H9 (cell line): Measurements from ENCODE around the gene PXDC1. TPM values are rescaled to one million over a fixed set of nuclear protein-coding genes. Genes with fewer than 3 reads are reported as not detected.

Experiments used
- DNase-seq: peaks from one replicate; pipeline ENCODE4 v3.0.0-alpha.2; 2017
- H2AFZ ChIP-seq: one replicate; pipeline ENCODE4 v1.6.1; 2013; ENCODE audit warnings: mild to moderate bottlenecking, low read length, control low read depth, moderate library complexity
- H2AK5ac ChIP-seq: 2 replicates; pipeline ENCODE4 v1.6.1; 2013; ENCODE audit warnings: low read length, control low read depth, mixed read lengths; ENCODE audit not compliant: insufficient read length
- H2BK120ac ChIP-seq: one replicate; pipeline ENCODE4 v1.6.1; 2013; ENCODE audit warnings: low read depth, mild to moderate bottlenecking, low read length, control low read depth, inconsistent platforms; ENCODE audit not compliant: poor library complexity, severe bottlenecking
- H2BK12ac ChIP-seq: 2 replicates; pipeline ENCODE4 v1.6.1; 2013; ENCODE audit warnings: low read length, control low read depth, mixed read lengths, low read depth; ENCODE audit not compliant: insufficient read length
- H2BK15ac ChIP-seq: 2 replicates; pipeline ENCODE4 v1.6.1; 2013; ENCODE audit warnings: low read depth, low read length, control low read depth
- H2BK20ac ChIP-seq: one replicate; pipeline ENCODE4 v1.6.1; 2013; ENCODE audit warnings: low read depth, mild to moderate bottlenecking, low read length, control low read depth, inconsistent platforms; ENCODE audit not compliant: poor library complexity, severe bottlenecking
- H2BK5ac ChIP-seq: 2 replicates; pipeline ENCODE4 v1.6.1; 2013; ENCODE audit warnings: low read length, control low read depth, mixed read lengths; ENCODE audit not compliant: insufficient read length
- H3K14ac ChIP-seq: 2 replicates; pipeline ENCODE4 v1.6.1; 2013; ENCODE audit warnings: low read length, control low read depth; ENCODE audit not compliant: insufficient read depth
- H3K18ac ChIP-seq: 2 replicates; pipeline ENCODE4 v1.6.1; 2013; ENCODE audit warnings: low read depth, mild to moderate bottlenecking, mixed read lengths, low read length, control low read depth; ENCODE audit not compliant: insufficient read length
- H3K23ac ChIP-seq: 2 replicates; pipeline ENCODE4 v1.6.1; 2013; ENCODE audit warnings: low read length, control low read depth, mixed read lengths, low read depth; ENCODE audit not compliant: insufficient read length
- H3K23me2 ChIP-seq: 2 replicates; pipeline ENCODE4 v1.6.1; 2013; ENCODE audit warnings: low read depth, mild to moderate bottlenecking, mixed read lengths, low read length, control low read depth; ENCODE audit not compliant: insufficient read length, poor library complexity, severe bottlenecking
- H3K27ac ChIP-seq: 2 replicates; pipeline ENCODE4 v1.5.1; 2013; ENCODE audit warnings: low read length, control low read depth, mixed read lengths, low read depth; ENCODE audit not compliant: insufficient read length
- H3K27me3 ChIP-seq: 2 replicates; pipeline ENCODE4 v1.6.1; 2013; ENCODE audit warnings: low read length, control low read depth, inconsistent platforms; ENCODE audit not compliant: insufficient read depth
- H3K4ac ChIP-seq: 2 replicates; pipeline ENCODE4 v1.6.1; 2013; ENCODE audit warnings: low read depth, mild to moderate bottlenecking, control low read depth, inconsistent platforms, low read length, moderate library complexity
- H3K4me1 ChIP-seq: 2 replicates; pipeline ENCODE4 v1.6.1; 2013; ENCODE audit warnings: low read length, control low read depth, inconsistent platforms; ENCODE audit not compliant: insufficient read depth
- H3K4me2 ChIP-seq: 2 replicates; pipeline ENCODE4 v1.6.1; 2013; ENCODE audit warnings: low read length, control low read depth, mixed read lengths; ENCODE audit not compliant: insufficient read length, insufficient read depth
- H3K56ac ChIP-seq: 2 replicates; pipeline ENCODE4 v1.6.1; 2013; ENCODE audit warnings: low read depth, mild to moderate bottlenecking, mixed read lengths, low read length, control low read depth; ENCODE audit not compliant: insufficient read length
- H3K79me1 ChIP-seq: 2 replicates; pipeline ENCODE4 v1.6.1; 2013; ENCODE audit warnings: low read depth, mild to moderate bottlenecking, moderate library complexity, low read length, control low read depth, inconsistent platforms; ENCODE audit not compliant: insufficient read depth, poor library complexity, severe bottlenecking
- H3K79me2 ChIP-seq: 2 replicates; pipeline ENCODE4 v1.6.1; 2013; ENCODE audit warnings: low read length, control low read depth, inconsistent platforms; ENCODE audit not compliant: insufficient read depth
- H3K9ac ChIP-seq: 2 replicates; pipeline ENCODE4 v1.6.1; 2013; ENCODE audit warnings: low read length, control low read depth, mixed read lengths; ENCODE audit not compliant: insufficient read length; ENCODE audit errors: extremely low read depth
- H3K9me3 ChIP-seq: one replicate; pipeline ENCODE4 v1.6.1; 2013; ENCODE audit warnings: low read depth, low read length, inconsistent platforms; ENCODE audit not compliant: control insufficient read depth
- H3T11ph ChIP-seq: one replicate; pipeline ENCODE4 v1.6.1; 2013; ENCODE audit warnings: mild to moderate bottlenecking, low read length, control low read depth, inconsistent platforms
- H4K20me1 ChIP-seq: one replicate; pipeline ENCODE4 v1.6.1; 2013; ENCODE audit not compliant: control insufficient read depth, insufficient read length, insufficient read depth
- H4K5ac ChIP-seq: 2 replicates; pipeline ENCODE4 v1.6.1; 2013; ENCODE audit warnings: low read depth, mild to moderate bottlenecking, mixed read lengths, low read length, control low read depth; ENCODE audit not compliant: insufficient read length
- H4K8ac ChIP-seq: replicated peaks from 2 replicates; pipeline ENCODE4 v1.6.1; 2013; ENCODE audit warnings: low read length, control low read depth, mixed read lengths, low read depth; ENCODE audit not compliant: insufficient read length
- H4K91ac ChIP-seq: 2 replicates; pipeline ENCODE4 v1.6.1; 2013; ENCODE audit warnings: low read depth, mild to moderate bottlenecking, moderate library complexity, mixed read lengths, low read length, control low read depth; ENCODE audit not compliant: insufficient read length
- H3K27ac Mint-ChIP-seq, 3 experiments: 2 replicates in 2 of 3; 3 replicates in 1 of 3; pipeline ENCODE4 v1.8.0; 2020 to 2021; ENCODE audit warnings: mixed read lengths in 3 of 3, mild to moderate bottlenecking in 1 of 3, moderate library complexity in 1 of 3
- H3K27me3 Mint-ChIP-seq: 2 replicates; pipeline ENCODE4 v1.8.0; 2021; ENCODE audit warnings: low read depth, mild to moderate bottlenecking, moderate library complexity, mixed read lengths
- H3K36me3 Mint-ChIP-seq, 3 experiments: 2 replicates in 2 of 3; 3 replicates in 1 of 3; pipeline ENCODE4 v1.8.0; 2020 to 2021; ENCODE audit warnings: low read depth in 3 of 3, mixed read lengths in 3 of 3; ENCODE audit not compliant: insufficient read depth in 1 of 3
- H3K4me1 Mint-ChIP-seq, 2 experiments: 2 replicates each; pipeline ENCODE4 v1.8.0; 2020; ENCODE audit warnings: mixed read lengths in 2 of 2
- H3K4me3 Mint-ChIP-seq, 2 experiments: 2 replicates in 1 of 2; 3 replicates in 1 of 2; pipeline ENCODE4 v1.8.0; 2020 to 2021; ENCODE audit warnings: mild to moderate bottlenecking in 2 of 2, mixed read lengths in 2 of 2, moderate library complexity in 1 of 2
- H3K9me3 Mint-ChIP-seq, 2 experiments: 2 replicates in 1 of 2; 3 replicates in 1 of 2; pipeline ENCODE4 v1.8.0; 2020; ENCODE audit warnings: mild to moderate bottlenecking in 2 of 2, mixed read lengths in 2 of 2, moderate library complexity in 1 of 2
- WGBS: extraction: QIAGEN DNeasy Blood & Tissue Kit; methylation state at CpG from one replicate; pipeline ENCODE4 v1.1.7; 2013; ENCODE audit warnings: missing lambda C conversion rate, low lambda C conversion rate, mixed read lengths; ENCODE audit not compliant: insufficient read length; ENCODE audit errors: extremely low coverage; 5-methylcytosine and 5-hydroxymethylcytosine counted together
- total RNA-seq: library from RNA; stranded (reverse); gene quantifications from 2 replicates; pipeline ENCODE4 v1.2.1, GENCODE V29; 2021
- TF ChIP-seq, protein P1 (sequence below): fragments of 200-600 bp; sonication (generic); conservative IDR thresholded peaks from 3 replicates; pipeline ENCODE4 v1.8.0; 2021; ENCODE audit warnings: antibody characterized with exemption, mild to moderate bottlenecking

PXDC1 gene
- total RNA-seq, 1 experiment from 2014 or later = 3.1 TPM

DNA sequence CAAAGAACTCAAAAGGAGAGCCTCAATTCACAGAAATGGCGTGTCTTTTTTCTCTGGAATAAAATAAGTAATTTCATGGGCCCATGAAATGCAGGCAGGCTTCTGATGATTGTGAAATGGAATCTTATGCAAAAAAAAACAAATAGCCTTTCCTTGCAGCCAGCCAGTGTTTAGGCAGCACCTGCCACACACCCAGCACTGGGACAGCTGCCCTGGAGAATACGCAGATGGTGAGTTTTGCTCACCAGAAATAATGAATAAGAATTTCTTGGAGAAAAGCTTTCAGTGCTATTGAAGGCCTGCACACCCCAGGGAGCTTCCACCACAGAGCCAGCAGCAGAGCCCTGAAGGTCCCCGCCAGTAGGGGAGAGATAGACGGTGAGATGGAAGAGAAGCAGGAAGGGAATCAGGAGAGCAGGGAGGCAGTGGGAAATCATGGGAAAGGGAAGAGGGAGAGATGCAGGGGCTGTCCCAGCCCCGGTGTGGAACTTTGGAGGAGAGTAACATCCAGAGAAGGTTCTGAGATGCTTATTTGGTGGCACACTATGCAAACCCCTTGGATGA lies 54.9 kb downstream of the PXDC1 start:
- H2AK5ac ChIP-seq = no peak overlapping the region
- H3K79me1 ChIP-seq = no peaks in the 10 kb centered on the region
- no peak overlapping the region for H2BK120ac ChIP-seq
- H4K20me1 ChIP-seq = no peaks in the 10 kb centered on the region
- no peaks in the 10 kb centered on the region for H3K23me2 ChIP-seq
- H2BK12ac ChIP-seq = no peak overlapping the region
- Mint-ChIP-seq H3K4me1 (peaks cover 0 to 8% of the 10 kb centered on the region in 2 experiments; a peak in 1 of 4 replicates), H3K27ac (no peak overlapping the region), H3K4me3 (no peak overlapping the region), H3K36me3 (peaks cover 5 to 20% (median 7%) of the 10 kb centered on the region in 3 experiments; a peak in 5 of 7 replicates), H3K27me3 (peaks cover 6% of the 10 kb centered on the region; the same call in 1 of the 2 replicates), H3K9me3 (peaks cover 18 to 19% of the 10 kb centered on the region in 2 experiments)
- no peak overlapping the region for H3K4me2 ChIP-seq
- no peak overlapping the region for H4K91ac ChIP-seq
- no peak overlapping the region for H2BK20ac ChIP-seq
- no peak overlapping the region for H3K14ac ChIP-seq
- TF ChIP-seq, protein P1, sequence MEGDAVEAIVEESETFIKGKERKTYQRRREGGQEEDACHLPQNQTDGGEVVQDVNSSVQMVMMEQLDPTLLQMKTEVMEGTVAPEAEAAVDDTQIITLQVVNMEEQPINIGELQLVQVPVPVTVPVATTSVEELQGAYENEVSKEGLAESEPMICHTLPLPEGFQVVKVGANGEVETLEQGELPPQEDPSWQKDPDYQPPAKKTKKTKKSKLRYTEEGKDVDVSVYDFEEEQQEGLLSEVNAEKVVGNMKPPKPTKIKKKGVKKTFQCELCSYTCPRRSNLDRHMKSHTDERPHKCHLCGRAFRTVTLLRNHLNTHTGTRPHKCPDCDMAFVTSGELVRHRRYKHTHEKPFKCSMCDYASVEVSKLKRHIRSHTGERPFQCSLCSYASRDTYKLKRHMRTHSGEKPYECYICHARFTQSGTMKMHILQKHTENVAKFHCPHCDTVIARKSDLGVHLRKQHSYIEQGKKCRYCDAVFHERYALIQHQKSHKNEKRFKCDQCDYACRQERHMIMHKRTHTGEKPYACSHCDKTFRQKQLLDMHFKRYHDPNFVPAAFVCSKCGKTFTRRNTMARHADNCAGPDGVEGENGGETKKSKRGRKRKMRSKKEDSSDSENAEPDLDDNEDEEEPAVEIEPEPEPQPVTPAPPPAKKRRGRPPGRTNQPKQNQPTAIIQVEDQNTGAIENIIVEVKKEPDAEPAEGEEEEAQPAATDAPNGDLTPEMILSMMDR = no peak
- no peak overlapping the region for H3K18ac ChIP-seq
- DNase-seq = no peak
- H3K27me3 ChIP-seq = no peaks in the 10 kb centered on the region
- H2AFZ ChIP-seq = no peak overlapping the region
- no peak overlapping the region for H4K5ac ChIP-seq
- H3K9me3 ChIP-seq = no peaks in the 10 kb centered on the region
- WGBS = no CpG with 5 or more reads among the region's 5 CpGs
- no peak overlapping the region for H3T11ph ChIP-seq
- no peak overlapping the region for H3K27ac ChIP-seq
- H3K23ac ChIP-seq = no peak overlapping the region
- no peak overlapping the region for H3K9ac ChIP-seq
- no peak overlapping the region for H4K8ac ChIP-seq
- no peak overlapping the region for H2BK15ac ChIP-seq
- no peak overlapping the region for H3K4ac ChIP-seq
- no peaks in the 10 kb centered on the region for H3K4me1 ChIP-seq
- H3K56ac ChIP-seq = no peak overlapping the region
- H3K79me2 ChIP-seq = no peaks in the 10 kb centered on the region
- no peak overlapping the region for H2BK5ac ChIP-seq
